Neutrophil (primary cell): ENCODE data around the gene HACD3.

Experiments
- H3K27ac ChIP-seq: fragments of 200-600 bp; sonication (generic); 2 replicates; pipeline ENCODE4 v1.5.1; 2016; ENCODE audit warnings: mild to moderate bottlenecking, moderate library complexity
- H3K27me3 ChIP-seq: fragments of 200-600 bp; sonication (generic); 2 replicates; pipeline ENCODE4 v1.6.0; 2016; ENCODE audit warnings: mild to moderate bottlenecking
- H3K36me3 ChIP-seq: fragments of 200-600 bp; sonication (generic); 2 replicates; pipeline ENCODE4 v1.5.1; 2017
- H3K4me1 ChIP-seq, 2 experiments: fragments of 200-600 bp in 1 of 2; sonication (generic) in 1 of 2; 1 replicate in 1 of 2; 2 replicates in 1 of 2; pipeline versions ENCODE4 v1.5.1 to v1.6.1; 2013 to 2016; ENCODE audit warnings: low read depth in 1 of 2, low read length in 1 of 2, mild to moderate bottlenecking in 1 of 2, moderate library complexity in 1 of 2; ENCODE audit not compliant: control insufficient read depth in 1 of 2, insufficient read depth in 1 of 2
- H3K4me3 ChIP-seq, 2 experiments: fragments of 200-600 bp in 1 of 2; sonication (generic) in 1 of 2; 1 replicate in 1 of 2; 2 replicates in 1 of 2; pipeline ENCODE4 v1.5.1; 2013 to 2016; ENCODE audit warnings: low read depth in 1 of 2, low read length in 1 of 2, mild to moderate bottlenecking in 1 of 2, moderate library complexity in 1 of 2
- H3K9me3 ChIP-seq: fragments of 200-600 bp; sonication (generic); 2 replicates; pipeline ENCODE4 v1.5.1; 2016
- TF ChIP-seq, protein P1 (sequence below): fragments of 200-600 bp; sonication (generic); IDR thresholded peaks from 2 replicates; pipeline ENCODE4 v1.5.1; 2016; ENCODE audit warnings: antibody characterized with exemption

HACD3 gene

DNA sequence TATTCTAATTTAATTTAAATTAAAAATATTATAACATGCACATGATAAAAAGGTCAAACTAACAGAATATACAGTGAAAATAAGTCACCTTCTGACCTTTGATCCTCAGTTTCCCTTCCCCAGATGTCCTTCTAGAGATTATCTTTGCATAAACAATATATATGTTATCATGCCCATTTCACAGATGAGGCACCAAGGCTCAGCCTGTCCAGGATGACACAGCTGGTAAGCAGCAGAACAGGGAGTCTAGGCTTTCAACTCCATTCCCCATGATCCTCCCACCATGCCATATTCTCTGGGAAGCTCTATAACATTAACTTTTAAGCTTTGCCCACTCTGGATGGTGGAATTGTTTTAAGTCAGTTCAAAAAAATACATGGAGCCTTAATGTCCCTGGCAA lies 92.8 kb downstream of the HACD3 start:
- Histone ChIP-seq H3K27ac (no peak overlapping the region), H3K9me3 (no peaks in the 10 kb centered on the region), H3K4me3 (no peak overlapping the region), H3K4me1 (no peaks in the 10 kb centered on the region), H3K27me3 (no peaks in the 10 kb centered on the region), H3K36me3 (no peaks in the 10 kb centered on the region)
- TF ChIP-seq, protein P1, sequence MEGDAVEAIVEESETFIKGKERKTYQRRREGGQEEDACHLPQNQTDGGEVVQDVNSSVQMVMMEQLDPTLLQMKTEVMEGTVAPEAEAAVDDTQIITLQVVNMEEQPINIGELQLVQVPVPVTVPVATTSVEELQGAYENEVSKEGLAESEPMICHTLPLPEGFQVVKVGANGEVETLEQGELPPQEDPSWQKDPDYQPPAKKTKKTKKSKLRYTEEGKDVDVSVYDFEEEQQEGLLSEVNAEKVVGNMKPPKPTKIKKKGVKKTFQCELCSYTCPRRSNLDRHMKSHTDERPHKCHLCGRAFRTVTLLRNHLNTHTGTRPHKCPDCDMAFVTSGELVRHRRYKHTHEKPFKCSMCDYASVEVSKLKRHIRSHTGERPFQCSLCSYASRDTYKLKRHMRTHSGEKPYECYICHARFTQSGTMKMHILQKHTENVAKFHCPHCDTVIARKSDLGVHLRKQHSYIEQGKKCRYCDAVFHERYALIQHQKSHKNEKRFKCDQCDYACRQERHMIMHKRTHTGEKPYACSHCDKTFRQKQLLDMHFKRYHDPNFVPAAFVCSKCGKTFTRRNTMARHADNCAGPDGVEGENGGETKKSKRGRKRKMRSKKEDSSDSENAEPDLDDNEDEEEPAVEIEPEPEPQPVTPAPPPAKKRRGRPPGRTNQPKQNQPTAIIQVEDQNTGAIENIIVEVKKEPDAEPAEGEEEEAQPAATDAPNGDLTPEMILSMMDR = no peak

DNA sequence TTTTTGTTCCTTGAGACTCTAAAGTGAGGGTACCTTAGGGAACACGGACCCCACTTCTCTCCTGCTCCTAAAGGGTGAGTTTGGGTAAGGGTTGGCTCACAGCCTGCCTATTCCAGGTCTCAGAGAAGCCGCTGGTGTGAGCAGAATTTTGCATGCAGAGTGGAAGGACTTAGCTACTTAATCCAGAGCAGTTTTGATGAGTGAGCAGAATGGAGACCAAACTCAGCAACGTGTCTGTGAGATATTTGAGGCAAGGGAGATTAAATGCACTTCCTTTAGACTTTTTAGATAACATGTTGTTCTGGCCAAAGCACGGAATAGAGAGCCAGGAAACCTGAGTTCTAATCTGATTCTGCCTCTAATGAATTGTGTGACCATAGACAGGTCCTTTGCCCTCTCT lies 96.6 kb downstream of the HACD3 start:
- Histone ChIP-seq H3K4me3 (no peak overlapping the region), H3K4me1 (no peaks in the 10 kb centered on the region), H3K27ac (no peak overlapping the region), H3K36me3 (no peaks in the 10 kb centered on the region), H3K27me3 (no peaks in the 10 kb centered on the region), H3K9me3 (no peaks in the 10 kb centered on the region)
- TF ChIP-seq, protein P1 = no peak
